ENCODE data around the gene ZNF367.
"Not testable (repeated sequence)": the region's sequence is repeated elsewhere in the genome, so short reads cannot be mapped to it uniquely, and the experiment has no call there.

The ZNF367 gene

DNA sequence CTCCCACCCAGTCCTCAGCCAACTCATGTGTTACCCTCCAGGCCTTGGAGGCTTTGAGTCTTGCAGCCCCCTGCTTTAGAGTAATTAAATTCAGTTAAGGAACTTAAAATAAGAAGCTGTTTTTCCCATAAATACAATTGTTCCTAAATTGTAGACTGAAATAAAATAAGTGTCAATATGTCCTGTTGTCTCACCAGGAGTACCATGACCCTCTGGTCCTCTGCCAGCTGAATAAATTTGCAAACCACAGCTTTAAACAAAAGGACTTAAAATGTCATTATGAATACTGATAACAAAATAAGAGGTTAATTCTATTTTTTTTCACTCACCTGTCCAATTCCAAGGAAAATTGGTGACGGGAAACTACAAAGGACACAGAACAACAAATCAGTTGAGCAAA is 50.2 kb downstream of the ZNF367 start:
- no peak for TF ChIP-seq ESRRG (CRISPR knock-in tag; IDR thresholded peaks at IDR 0.05)
- no peak for TF ChIP-seq CSDC2 (CRISPR knock-in tag; IDR thresholded peaks at IDR 0.05)
- TF ChIP-seq PPARA (CRISPR knock-in tag; IDR thresholded peaks at IDR 0.05; ENCODE audit: borderline replicate concordance) = no peak
- ATAC-seq = no peak

DNA sequence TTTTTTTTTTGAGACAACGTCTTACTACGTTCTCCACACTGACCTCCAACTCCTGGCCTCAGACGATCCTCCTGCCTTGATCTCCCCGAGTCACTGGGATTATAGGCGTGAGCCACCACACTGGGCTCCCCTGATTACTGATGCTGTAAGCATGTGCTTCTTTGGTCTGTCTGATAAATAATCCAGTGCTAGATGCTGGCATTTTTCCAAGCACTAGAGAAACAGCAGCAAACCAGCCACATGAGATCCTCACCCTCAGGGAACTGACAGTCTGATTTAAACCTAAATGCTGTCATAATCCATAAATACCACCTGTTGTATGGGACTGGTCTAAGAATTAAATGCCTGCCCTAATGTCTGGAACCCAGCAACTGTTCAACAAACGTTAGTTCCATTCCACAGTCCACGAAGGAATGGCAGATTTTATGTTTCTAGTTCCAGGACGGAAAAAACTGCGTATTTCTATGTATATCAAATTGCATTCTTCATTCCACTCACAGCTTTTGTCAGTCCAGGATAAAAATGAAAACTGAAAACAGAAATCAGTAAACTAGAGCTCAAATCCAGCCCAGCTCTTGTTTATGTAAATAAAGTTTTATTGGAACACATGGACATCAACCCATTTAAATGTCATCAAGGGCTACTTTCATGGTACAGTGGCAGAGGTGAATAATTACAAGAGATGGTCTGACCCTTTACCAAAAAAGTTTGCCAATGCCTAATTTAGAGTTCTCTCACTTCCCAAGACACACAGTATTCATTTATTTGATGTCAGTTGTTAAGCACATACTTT is 54.8 kb downstream of the ZNF367 start:
- ATAC-seq = no peak
- no peak for TF ChIP-seq ZNF8 (CRISPR knock-in tag; IDR thresholded peaks at IDR 0.05)
- TF ChIP-seq ZNF565 (CRISPR knock-in tag; conservative IDR thresholded peaks at IDR 0.05; ENCODE audit: low read depth) = no peak
- TF ChIP-seq ZFP30 (CRISPR knock-in tag; IDR thresholded peaks at IDR 0.05) = no peak
- TF ChIP-seq RARB (CRISPR knock-in tag; IDR thresholded peaks at IDR 0.05) = no peak
- TF ChIP-seq GLIS3 (CRISPR knock-in tag; IDR thresholded peaks at IDR 0.05) = no peak
- no peak for TF ChIP-seq CSDC2 (CRISPR knock-in tag; IDR thresholded peaks at IDR 0.05)
- TF ChIP-seq, protein P1, sequence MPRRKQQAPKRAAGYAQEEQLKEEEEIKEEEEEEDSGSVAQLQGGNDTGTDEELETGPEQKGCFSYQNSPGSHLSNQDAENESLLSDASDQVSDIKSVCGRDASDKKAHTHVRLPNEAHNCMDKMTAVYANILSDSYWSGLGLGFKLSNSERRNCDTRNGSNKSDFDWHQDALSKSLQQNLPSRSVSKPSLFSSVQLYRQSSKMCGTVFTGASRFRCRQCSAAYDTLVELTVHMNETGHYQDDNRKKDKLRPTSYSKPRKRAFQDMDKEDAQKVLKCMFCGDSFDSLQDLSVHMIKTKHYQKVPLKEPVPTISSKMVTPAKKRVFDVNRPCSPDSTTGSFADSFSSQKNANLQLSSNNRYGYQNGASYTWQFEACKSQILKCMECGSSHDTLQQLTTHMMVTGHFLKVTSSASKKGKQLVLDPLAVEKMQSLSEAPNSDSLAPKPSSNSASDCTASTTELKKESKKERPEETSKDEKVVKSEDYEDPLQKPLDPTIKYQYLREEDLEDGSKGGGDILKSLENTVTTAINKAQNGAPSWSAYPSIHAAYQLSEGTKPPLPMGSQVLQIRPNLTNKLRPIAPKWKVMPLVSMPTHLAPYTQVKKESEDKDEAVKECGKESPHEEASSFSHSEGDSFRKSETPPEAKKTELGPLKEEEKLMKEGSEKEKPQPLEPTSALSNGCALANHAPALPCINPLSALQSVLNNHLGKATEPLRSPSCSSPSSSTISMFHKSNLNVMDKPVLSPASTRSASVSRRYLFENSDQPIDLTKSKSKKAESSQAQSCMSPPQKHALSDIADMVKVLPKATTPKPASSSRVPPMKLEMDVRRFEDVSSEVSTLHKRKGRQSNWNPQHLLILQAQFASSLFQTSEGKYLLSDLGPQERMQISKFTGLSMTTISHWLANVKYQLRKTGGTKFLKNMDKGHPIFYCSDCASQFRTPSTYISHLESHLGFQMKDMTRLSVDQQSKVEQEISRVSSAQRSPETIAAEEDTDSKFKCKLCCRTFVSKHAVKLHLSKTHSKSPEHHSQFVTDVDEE (CRISPR knock-in tag; IDR thresholded peaks at IDR 0.05) = no peak
- TF ChIP-seq ESRRG (CRISPR knock-in tag; IDR thresholded peaks at IDR 0.05) = no peak
- no peak for TF ChIP-seq PPARA (CRISPR knock-in tag; IDR thresholded peaks at IDR 0.05; ENCODE audit: borderline replicate concordance)
- no peak for TF ChIP-seq ARNTL (CRISPR knock-in tag; IDR thresholded peaks at IDR 0.05; ENCODE audit: borderline replicate concordance, low read depth)
- TF ChIP-seq, protein P2, sequence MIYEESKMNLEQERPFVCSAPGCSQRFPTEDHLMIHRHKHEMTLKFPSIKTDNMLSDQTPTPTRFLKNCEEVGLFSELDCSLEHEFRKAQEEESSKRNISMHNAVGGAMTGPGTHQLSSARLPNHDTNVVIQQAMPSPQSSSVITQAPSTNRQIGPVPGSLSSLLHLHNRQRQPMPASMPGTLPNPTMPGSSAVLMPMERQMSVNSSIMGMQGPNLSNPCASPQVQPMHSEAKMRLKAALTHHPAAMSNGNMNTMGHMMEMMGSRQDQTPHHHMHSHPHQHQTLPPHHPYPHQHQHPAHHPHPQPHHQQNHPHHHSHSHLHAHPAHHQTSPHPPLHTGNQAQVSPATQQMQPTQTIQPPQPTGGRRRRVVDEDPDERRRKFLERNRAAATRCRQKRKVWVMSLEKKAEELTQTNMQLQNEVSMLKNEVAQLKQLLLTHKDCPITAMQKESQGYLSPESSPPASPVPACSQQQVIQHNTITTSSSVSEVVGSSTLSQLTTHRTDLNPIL (CRISPR knock-in tag; IDR thresholded peaks at IDR 0.05; ENCODE audit: low read depth) = no peak
- no peak for TF ChIP-seq ZNF70 (CRISPR knock-in tag; IDR thresholded peaks at IDR 0.05)
- TF ChIP-seq ISL1 (CRISPR knock-in tag; IDR thresholded peaks at IDR 0.05) = no peak
- TF ChIP-seq, protein P3, sequence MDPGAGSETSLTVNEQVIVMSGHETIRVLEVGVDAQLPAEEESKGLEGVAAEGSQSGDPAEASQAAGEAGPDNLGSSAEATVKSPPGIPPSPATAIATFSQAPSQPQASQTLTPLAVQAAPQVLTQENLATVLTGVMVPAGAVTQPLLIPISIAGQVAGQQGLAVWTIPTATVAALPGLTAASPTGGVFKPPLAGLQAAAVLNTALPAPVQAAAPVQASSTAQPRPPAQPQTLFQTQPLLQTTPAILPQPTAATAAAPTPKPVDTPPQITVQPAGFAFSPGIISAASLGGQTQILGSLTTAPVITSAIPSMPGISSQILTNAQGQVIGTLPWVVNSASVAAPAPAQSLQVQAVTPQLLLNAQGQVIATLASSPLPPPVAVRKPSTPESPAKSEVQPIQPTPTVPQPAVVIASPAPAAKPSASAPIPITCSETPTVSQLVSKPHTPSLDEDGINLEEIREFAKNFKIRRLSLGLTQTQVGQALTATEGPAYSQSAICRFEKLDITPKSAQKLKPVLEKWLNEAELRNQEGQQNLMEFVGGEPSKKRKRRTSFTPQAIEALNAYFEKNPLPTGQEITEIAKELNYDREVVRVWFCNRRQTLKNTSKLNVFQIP (CRISPR knock-in tag; IDR thresholded peaks at IDR 0.05; ENCODE audit: borderline replicate concordance, low read depth) = no peak
- TF ChIP-seq, protein P4, sequence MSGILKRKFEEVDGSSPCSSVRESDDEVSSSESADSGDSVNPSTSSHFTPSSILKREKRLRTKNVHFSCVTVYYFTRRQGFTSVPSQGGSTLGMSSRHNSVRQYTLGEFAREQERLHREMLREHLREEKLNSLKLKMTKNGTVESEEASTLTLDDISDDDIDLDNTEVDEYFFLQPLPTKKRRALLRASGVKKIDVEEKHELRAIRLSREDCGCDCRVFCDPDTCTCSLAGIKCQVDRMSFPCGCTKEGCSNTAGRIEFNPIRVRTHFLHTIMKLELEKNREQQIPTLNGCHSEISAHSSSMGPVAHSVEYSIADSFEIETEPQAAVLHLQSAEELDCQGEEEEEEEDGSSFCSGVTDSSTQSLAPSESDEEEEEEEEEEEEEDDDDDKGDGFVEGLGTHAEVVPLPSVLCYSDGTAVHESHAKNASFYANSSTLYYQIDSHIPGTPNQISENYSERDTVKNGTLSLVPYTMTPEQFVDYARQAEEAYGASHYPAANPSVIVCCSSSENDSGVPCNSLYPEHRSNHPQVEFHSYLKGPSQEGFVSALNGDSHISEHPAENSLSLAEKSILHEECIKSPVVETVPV (CRISPR knock-in tag; IDR thresholded peaks at IDR 0.05) = no peak
- TF ChIP-seq OSR1 (CRISPR knock-in tag; IDR thresholded peaks at IDR 0.05) = no peak

DNA sequence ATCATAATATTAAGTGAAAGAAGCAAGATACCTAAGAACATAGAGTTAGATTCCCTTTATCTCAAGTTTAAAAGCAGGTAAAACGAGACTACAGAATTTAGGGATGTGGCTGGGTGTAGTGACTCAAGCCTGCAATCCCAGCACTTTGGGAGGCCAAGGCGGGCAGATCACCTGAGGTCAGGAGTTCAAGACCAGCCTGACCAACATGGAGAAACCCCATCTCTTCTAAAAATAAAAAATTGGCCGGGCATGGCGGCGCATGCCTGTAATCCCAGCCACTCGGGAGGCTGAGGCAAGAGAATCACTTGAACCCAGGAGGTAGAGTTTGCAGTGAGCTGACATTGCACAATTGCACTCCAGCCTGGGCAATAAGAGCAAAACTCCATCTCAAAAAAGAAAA is 56.1 kb downstream of the ZNF367 start:
- not testable (repeated sequence) for ATAC-seq

DNA sequence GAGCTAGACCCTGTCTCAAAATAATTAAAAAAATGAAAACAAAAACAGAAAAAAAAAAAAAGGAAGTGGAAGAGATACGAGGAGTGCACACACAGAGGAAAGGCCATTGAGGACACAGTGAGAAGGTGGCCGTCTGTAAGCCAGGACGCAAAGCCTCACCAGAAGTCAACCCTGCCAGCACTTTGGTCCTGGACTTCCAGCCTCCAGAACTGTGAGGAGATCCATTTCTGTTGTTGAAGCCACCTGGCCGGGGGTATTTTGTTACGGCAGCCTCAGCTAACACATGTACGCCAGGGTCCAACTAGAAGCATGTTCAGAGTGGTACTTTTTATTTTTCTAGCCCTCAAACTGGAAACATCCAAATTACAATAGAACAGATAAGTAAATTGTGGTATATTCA is 56.5 kb downstream of the ZNF367 start:
- ATAC-seq = no peak

More for the DNA sequence above, 56.5 kb downstream of the ZNF367 start:
- TF ChIP-seq, protein P1 (CRISPR knock-in tag; IDR thresholded peaks at IDR 0.05) = no peak
- TF ChIP-seq, protein P5, sequence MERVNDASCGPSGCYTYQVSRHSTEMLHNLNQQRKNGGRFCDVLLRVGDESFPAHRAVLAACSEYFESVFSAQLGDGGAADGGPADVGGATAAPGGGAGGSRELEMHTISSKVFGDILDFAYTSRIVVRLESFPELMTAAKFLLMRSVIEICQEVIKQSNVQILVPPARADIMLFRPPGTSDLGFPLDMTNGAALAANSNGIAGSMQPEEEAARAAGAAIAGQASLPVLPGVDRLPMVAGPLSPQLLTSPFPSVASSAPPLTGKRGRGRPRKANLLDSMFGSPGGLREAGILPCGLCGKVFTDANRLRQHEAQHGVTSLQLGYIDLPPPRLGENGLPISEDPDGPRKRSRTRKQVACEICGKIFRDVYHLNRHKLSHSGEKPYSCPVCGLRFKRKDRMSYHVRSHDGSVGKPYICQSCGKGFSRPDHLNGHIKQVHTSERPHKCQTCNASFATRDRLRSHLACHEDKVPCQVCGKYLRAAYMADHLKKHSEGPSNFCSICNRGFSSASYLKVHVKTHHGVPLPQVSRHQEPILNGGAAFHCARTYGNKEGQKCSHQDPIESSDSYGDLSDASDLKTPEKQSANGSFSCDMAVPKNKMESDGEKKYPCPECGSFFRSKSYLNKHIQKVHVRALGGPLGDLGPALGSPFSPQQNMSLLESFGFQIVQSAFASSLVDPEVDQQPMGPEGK (CRISPR knock-in tag; IDR thresholded peaks at IDR 0.05; ENCODE audit: borderline replicate concordance) = no peak
- TF ChIP-seq, protein P4 (CRISPR knock-in tag; IDR thresholded peaks at IDR 0.05) = no peak
- TF ChIP-seq ESRRG (CRISPR knock-in tag; IDR thresholded peaks at IDR 0.05) (no peak), OSR1 (CRISPR knock-in tag; IDR thresholded peaks at IDR 0.05) (no peak), ZC3H10 (CRISPR knock-in tag; IDR thresholded peaks at IDR 0.05) (no peak), ZNF70 (CRISPR knock-in tag; IDR thresholded peaks at IDR 0.05) (no peak)

All from SK-N-SH treated with all-trans-retinoic acid at 6 μM for 48 hours (cell line).